Nephron (organoid): ENCODE data around the gene GTF2H4.

Source experiments
- H3K27ac Mint-ChIP-seq, 3 experiments: 2 replicates each; pipeline ENCODE4 v1.8.0; 2020; ENCODE audit warnings: mixed read lengths in 3 of 3, mild to moderate bottlenecking in 2 of 3, moderate library complexity in 1 of 3
- H3K27me3 Mint-ChIP-seq: 2 replicates; pipeline ENCODE4 v1.8.0; 2021; ENCODE audit warnings: low read depth, mild to moderate bottlenecking, moderate library complexity, mixed read lengths
- H3K36me3 Mint-ChIP-seq: 2 replicates; pipeline ENCODE4 v1.8.0; 2020; ENCODE audit warnings: low read depth, mixed read lengths
- H3K4me1 Mint-ChIP-seq: 2 replicates; pipeline ENCODE4 v1.8.0; 2020; ENCODE audit warnings: mixed read lengths
- H3K4me3 Mint-ChIP-seq, 3 experiments: 2 replicates each; pipeline ENCODE4 v1.8.0; 2020; ENCODE audit warnings: mild to moderate bottlenecking in 3 of 3, mixed read lengths in 3 of 3, moderate library complexity in 2 of 3
- H3K9me3 Mint-ChIP-seq: 2 replicates; pipeline ENCODE4 v1.8.0; 2020; ENCODE audit warnings: mixed read lengths
- TF ChIP-seq, protein P1 (sequence below), 3 experiments: fragments of 200-600 bp; sonication (generic); IDR thresholded peaks; one replicate each; pipeline ENCODE4 v1.5.0; 2021; ENCODE audit warnings: antibody characterized with exemption in 3 of 3; ENCODE audit not compliant: unreplicated experiment in 3 of 3

GTF2H4 gene

DNA sequence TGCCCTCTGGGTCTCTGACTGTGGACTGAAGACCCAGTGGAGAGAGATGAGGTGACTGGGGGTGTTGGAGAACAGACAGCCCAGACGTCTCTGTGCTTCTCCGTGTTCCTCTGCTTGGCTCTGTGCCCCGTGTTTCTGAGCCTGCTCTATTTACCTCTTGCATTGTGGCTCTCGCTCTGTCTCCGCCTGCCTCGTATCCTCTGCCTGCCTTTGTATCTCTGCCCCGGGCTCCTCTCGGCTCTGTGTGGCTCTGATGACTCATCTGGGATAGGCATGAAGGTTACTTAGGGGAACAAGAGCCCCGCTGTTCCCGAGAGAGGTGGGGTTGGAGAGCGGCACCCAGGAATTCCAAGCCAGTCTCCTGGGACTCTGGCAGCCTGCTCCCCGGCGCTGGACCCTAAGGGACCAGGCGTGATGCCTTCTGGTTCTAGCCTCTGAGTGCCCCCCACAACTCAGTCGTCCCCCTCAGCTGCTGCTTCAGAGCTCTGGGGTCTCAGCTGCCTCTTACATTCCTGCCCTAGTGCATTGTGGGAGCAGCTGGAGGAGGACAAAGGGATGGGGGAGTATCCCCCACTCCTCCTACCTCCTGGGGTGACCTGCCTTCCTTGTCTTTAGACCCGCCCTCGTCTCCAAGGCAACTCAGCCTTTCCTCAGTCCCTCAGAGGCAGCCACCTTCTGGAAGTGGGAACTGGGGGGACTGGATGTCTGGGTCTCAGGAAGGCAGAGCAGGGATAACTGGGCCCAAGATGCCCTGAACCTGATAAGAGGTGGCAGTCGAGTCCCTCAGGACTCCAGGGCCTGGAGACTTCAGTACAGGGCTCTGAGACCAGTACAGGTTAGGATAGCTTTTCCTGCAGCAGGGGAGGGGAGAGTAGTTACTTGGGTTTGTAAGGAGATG lies 21.8 kb upstream of the GTF2H4 start:
- peaks cover 67% of the 10 kb centered on the region for H3K4me1 Mint-ChIP-seq
- H3K36me3 Mint-ChIP-seq = peaks cover 24% of the 10 kb centered on the region
- H3K4me3 Mint-ChIP-seq = peak overlapping the region; percentile 92 to 95 (median 95)
- no peaks in the 10 kb centered on the region for H3K9me3 Mint-ChIP-seq
- TF ChIP-seq, protein P1, sequence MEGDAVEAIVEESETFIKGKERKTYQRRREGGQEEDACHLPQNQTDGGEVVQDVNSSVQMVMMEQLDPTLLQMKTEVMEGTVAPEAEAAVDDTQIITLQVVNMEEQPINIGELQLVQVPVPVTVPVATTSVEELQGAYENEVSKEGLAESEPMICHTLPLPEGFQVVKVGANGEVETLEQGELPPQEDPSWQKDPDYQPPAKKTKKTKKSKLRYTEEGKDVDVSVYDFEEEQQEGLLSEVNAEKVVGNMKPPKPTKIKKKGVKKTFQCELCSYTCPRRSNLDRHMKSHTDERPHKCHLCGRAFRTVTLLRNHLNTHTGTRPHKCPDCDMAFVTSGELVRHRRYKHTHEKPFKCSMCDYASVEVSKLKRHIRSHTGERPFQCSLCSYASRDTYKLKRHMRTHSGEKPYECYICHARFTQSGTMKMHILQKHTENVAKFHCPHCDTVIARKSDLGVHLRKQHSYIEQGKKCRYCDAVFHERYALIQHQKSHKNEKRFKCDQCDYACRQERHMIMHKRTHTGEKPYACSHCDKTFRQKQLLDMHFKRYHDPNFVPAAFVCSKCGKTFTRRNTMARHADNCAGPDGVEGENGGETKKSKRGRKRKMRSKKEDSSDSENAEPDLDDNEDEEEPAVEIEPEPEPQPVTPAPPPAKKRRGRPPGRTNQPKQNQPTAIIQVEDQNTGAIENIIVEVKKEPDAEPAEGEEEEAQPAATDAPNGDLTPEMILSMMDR (IDR thresholded peaks at IDR 0.05; ENCODE audit: unreplicated experiment in 3 of 3) = no peak
- no peaks in the 10 kb centered on the region for H3K27me3 Mint-ChIP-seq
- peak overlapping the region; percentile 95 to 99 (median 97) for H3K27ac Mint-ChIP-seq

- peaks cover 29% of the 10 kb centered on the region for H3K36me3 Mint-ChIP-seq
- H3K4me1 Mint-ChIP-seq = peaks cover 61% of the 10 kb centered on the region
- no peaks in the 10 kb centered on the region for H3K27me3 Mint-ChIP-seq
- peak overlapping the region; percentile 95 to 99 (median 97) for H3K27ac Mint-ChIP-seq
- no peaks in the 10 kb centered on the region for H3K9me3 Mint-ChIP-seq
- peak overlapping the region; percentile 92 to 95 (median 95) for H3K4me3 Mint-ChIP-seq
- TF ChIP-seq, protein P1 (IDR thresholded peaks at IDR 0.05; ENCODE audit: unreplicated experiment in 3 of 3) = no peak
Observed at GRCh38 chr6:30886897-30887255, 21.1 kb upstream of the GTF2H4 start.

DNA sequence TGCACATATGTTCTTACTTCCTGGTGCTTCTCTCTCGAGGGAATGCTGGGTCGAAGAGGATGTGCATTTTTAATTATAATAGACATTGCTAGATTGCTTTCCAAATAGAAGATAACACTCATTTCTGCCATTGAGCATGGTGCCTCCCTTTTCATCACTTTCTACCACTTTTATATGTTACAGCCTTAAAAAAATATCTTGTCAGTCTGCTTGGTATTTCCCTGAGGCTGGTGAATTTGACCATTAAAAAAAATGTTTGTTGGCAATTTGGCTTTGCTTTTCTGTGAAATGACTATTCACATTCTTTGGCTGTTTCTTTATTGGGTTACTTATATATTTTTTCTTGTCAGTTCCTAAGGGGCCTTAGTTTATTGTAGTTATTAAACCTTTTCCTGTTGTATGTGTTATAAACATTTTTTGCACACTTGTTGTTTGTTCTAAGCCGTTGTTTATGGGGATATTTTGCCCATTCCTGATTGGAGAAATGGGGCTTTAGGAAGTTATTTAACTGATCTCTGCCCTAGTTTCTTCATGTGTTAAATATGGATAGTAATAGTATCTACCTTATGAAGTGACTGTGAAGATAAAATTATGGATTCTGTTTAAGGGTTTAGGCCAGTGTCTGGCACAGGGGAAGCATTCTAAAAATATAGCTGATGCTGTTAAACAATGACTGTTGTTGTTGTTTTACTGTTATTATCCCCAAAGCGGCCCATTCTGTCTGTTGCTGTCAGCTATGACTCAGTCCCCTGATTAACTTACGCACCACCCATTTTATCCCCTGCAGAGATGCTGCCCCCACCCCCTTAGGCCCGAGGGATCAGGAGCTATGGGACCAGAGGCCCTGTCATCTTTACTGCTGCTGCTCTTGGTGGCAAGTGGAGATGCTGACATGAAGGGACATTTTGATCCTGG lies 19.8 kb upstream of the GTF2H4 start:
- Mint-ChIP-seq H3K4me3 (peak overlapping the region; percentile 12 to 30 (median 21)), H3K27me3 (no peaks in the 10 kb centered on the region), H3K27ac (peak overlapping the region; percentile 13 to 95 (median 46)), H3K9me3 (no peaks in the 10 kb centered on the region), H3K36me3 (peaks cover 36% of the 10 kb centered on the region), H3K4me1 (peaks cover 56% of the 10 kb centered on the region)
- TF ChIP-seq, protein P1 (IDR thresholded peaks at IDR 0.05; ENCODE audit: unreplicated experiment in 3 of 3) = no peak

DNA sequence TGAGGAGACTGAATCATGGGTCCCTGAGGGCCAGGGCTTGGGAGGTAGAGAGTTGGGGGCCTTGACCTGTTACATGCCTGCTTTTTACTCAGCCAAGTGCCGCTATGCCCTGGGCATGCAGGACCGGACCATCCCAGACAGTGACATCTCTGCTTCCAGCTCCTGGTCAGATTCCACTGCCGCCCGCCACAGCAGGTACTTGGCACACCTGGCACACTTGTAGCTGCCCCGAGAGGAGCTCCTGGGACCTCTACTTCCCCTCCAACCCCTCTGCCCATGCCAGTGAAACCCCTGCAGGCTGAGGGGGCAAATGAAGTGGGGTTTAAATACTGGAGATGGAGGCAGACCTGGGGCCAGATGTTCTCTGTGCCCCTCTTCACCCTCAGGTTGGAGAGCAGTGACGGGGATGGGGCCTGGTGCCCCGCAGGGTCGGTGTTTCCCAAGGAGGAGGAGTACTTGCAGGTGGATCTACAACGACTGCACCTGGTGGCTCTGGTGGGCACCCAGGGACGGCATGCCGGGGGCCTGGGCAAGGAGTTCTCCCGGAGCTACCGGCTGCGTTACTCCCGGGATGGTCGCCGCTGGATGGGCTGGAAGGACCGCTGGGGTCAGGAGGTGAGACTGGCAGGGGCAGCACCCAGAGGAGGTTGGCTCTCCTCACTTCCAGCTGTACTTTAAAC lies 19.1 kb upstream of the GTF2H4 start:
- H3K27me3 Mint-ChIP-seq = no peaks in the 10 kb centered on the region
- no peaks in the 10 kb centered on the region for H3K9me3 Mint-ChIP-seq
- TF ChIP-seq, protein P1 (IDR thresholded peaks at IDR 0.05; ENCODE audit: unreplicated experiment in 3 of 3) = no peak
- peaks cover 51% of the 10 kb centered on the region for H3K4me1 Mint-ChIP-seq
- H3K36me3 Mint-ChIP-seq = peaks cover 38% of the 10 kb centered on the region
- no peak overlapping the region for H3K4me3 Mint-ChIP-seq
- H3K27ac Mint-ChIP-seq = peak overlapping the region in 1 of 3 experiments; percentile 95

GRCh38 chr6:30889496-30889885 lies 18.5 kb upstream of the GTF2H4 start:
- TF ChIP-seq, protein P1 (IDR thresholded peaks at IDR 0.05; ENCODE audit: unreplicated experiment in 3 of 3) = no peak
- Mint-ChIP-seq H3K27me3 (no peaks in the 10 kb centered on the region), H3K4me3 (peak overlapping the region in 2 of 3 experiments; percentile 20 to 33), H3K27ac (peak overlapping the region in 1 of 3 experiments; percentile 73), H3K36me3 (peaks cover 43% of the 10 kb centered on the region), H3K4me1 (peaks cover 51% of the 10 kb centered on the region), H3K9me3 (no peaks in the 10 kb centered on the region)
